Activated CD4-positive, alpha-beta T cell treated with anti-CD3 and anti-CD28 coated beads, Interleukin-2, Interleukin-4, amounts not matched to agents 100 ng/mL and 50 ng/mL, durations not matched to agents 16 hours and 8 hours (primary cell): ENCODE measurements around the gene DMD.
"Not testable (repeated sequence)": the region's sequence is repeated elsewhere in the genome, so short reads cannot be mapped to it uniquely, and the experiment has no call there.

ENCODE experiments used
- DNase-seq: peaks from one replicate; pipeline ENCODE4 v3.0.0-alpha.2; 2020; ENCODE audit warnings: low spot score

The DMD gene

GRCh38 chrX:31591355-31591754 lies 1620.0 kb downstream of the DMD start:
- DNase-seq: no peak

- no peak for DNase-seq
Observed at GRCh38 chrX:31590581-31591114, 1620.7 kb downstream of the DMD start.

- no peak for DNase-seq
Observed at GRCh38 chrX:31589503-31589902, 1621.8 kb downstream of the DMD start.

- DNase-seq: no peak
Observed at GRCh38 chrX:31588355-31588754, 1623.0 kb downstream of the DMD start.

GRCh38 chrX:31583892-31584291 lies 1627.5 kb downstream of the DMD start:
- DNase-seq: not testable (repeated sequence)

GRCh38 chrX:31580726-31581125 lies 1630.6 kb downstream of the DMD start:
- DNase-seq: peak; percentile 9

GRCh38 chrX:31580227-31580626 lies 1631.1 kb downstream of the DMD start:
- DNase-seq: no peak

- no peak for DNase-seq
Observed at GRCh38 chrX:31572360-31572759, 1639.0 kb downstream of the DMD start.

- DNase-seq: no peak
Observed at GRCh38 chrX:31570658-31571057, 1640.7 kb downstream of the DMD start.

GRCh38 chrX:31563792-31564191 lies 1647.6 kb downstream of the DMD start:
- DNase-seq: no peak

- DNase-seq: no peak
Observed at GRCh38 chrX:31555506-31555905, 1655.8 kb downstream of the DMD start.

- DNase-seq: no peak
Observed at GRCh38 chrX:31551913-31552312, 1659.4 kb downstream of the DMD start.

- no peak for DNase-seq
Observed at GRCh38 chrX:31550158-31550557, 1661.2 kb downstream of the DMD start.

GRCh38 chrX:31547816-31548215 lies 1663.5 kb downstream of the DMD start:
- no peak for DNase-seq

- no peak for DNase-seq
Observed at GRCh38 chrX:31547416-31547815, 1663.9 kb downstream of the DMD start.

GRCh38 chrX:31546126-31546525 lies 1665.2 kb downstream of the DMD start:
- no peak for DNase-seq

- no peak for DNase-seq
Observed at GRCh38 chrX:31545726-31546125, 1665.6 kb downstream of the DMD start.

- DNase-seq: no peak
Observed at GRCh38 chrX:31545191-31545590, 1666.2 kb downstream of the DMD start.

- no peak for DNase-seq
Observed at GRCh38 chrX:31543634-31544033, 1667.7 kb downstream of the DMD start.

- DNase-seq: no peak
Observed at GRCh38 chrX:31542566-31542965, 1668.8 kb downstream of the DMD start.

- no peak for DNase-seq
Observed at GRCh38 chrX:31540313-31540712, 1671.0 kb downstream of the DMD start.

- no peak for DNase-seq
Observed at GRCh38 chrX:31527455-31528126, 1683.8 kb downstream of the DMD start.

- no peak for DNase-seq
Observed at GRCh38 chrX:31523884-31524536, 1687.3 kb downstream of the DMD start.

GRCh38 chrX:31522760-31523159 lies 1688.6 kb downstream of the DMD start:
- DNase-seq: no peak
